H1 (cell line): ENCODE measurements around the gene UPF2. TPM values are rescaled to one million over a fixed set of nuclear protein-coding genes. Genes with fewer than 3 reads are reported as not detected.
A peak's percentile ranks its signal among the peaks of the same experiment; 100 is the strongest.

ENCODE experiments used
- CTCF ChIA-PET: fragments of 300-600 bp; sonication (Branson Sonifier 250); formaldehyde crosslinking; loops from one replicate; lab custom pipeline; 2021; ENCODE audit not compliant: partially characterized antibody; lab: Charles Lee
- POLR2A ChIA-PET: fragments of 300-600 bp; sonication (Branson Sonifier 250); formaldehyde crosslinking; loops from one replicate; lab custom pipeline; 2021; ENCODE audit warnings: inconsistent platforms; ENCODE audit not compliant: partially characterized antibody; lab: Charles Lee
- DNase-seq, 2 experiments: peaks; one replicate each; pipeline versions ENCODE4 v3.0.0 to v3.0.0-alpha.2; 2010 to 2022; ENCODE audit warnings: low spot score in 2 of 2, low read depth in 1 of 2, mixed read lengths in 1 of 2
- FAIRE-seq: peaks from 2 replicates; lab custom pipeline; 2011; peaks lifted over from hg19 to GRCh38; lab: Jason Lieb, UNC
- H2AFZ ChIP-seq: 2 replicates; pipeline ENCODE4 v1.8.1; 2012; ENCODE audit warnings: low read length, inconsistent platforms
- H2AK5ac ChIP-seq: 2 replicates; pipeline ENCODE4 v1.6.1; 2013; ENCODE audit warnings: low read depth, low read length
- H2BK120ac ChIP-seq: replicated peaks from 2 replicates; pipeline ENCODE3; 2013; ENCODE audit warnings: low read depth, low read length, inconsistent platforms
- H2BK12ac ChIP-seq: 2 replicates; pipeline ENCODE4 v1.6.1; 2013; ENCODE audit warnings: low read depth, low read length
- H2BK15ac ChIP-seq: 2 replicates; pipeline ENCODE4 v1.6.1; 2013; ENCODE audit warnings: low read length
- H2BK20ac ChIP-seq: 2 replicates; pipeline ENCODE4 v1.6.1; 2013; ENCODE audit warnings: low read length
- H2BK5ac ChIP-seq: 2 replicates; pipeline ENCODE4 v1.6.1; 2013; ENCODE audit warnings: low read depth, low read length
- H3K14ac ChIP-seq: 2 replicates; pipeline ENCODE4 v1.6.1; 2013; ENCODE audit warnings: inconsistent platforms; ENCODE audit not compliant: insufficient read length
- H3K18ac ChIP-seq: 2 replicates; pipeline ENCODE4 v1.6.1; 2013; ENCODE audit warnings: low read length; ENCODE audit errors: extremely low read depth
- H3K23ac ChIP-seq: 2 replicates; pipeline ENCODE4 v1.6.1; 2013; ENCODE audit warnings: inconsistent platforms; ENCODE audit not compliant: insufficient read length
- H3K23me2 ChIP-seq: 2 replicates; pipeline ENCODE4 v1.6.1; 2013; ENCODE audit warnings: low read depth, low read length
- H3K27ac ChIP-seq: 2 replicates; pipeline ENCODE4 v1.6.1; 2011; ENCODE audit warnings: low read depth, low read length, inconsistent platforms
- H3K27me3 ChIP-seq, 4 experiments: replicated peaks in 1 of 4; 1 replicate in 1 of 4; 2 replicates in 3 of 4; pipeline versions ENCODE4 v1.6.1 to v1.8.1; 2011 to 2013; ENCODE audit warnings: low read length in 3 of 4, mild to moderate bottlenecking in 3 of 4, inconsistent platforms in 2 of 4, mixed read lengths in 2 of 4, moderate library complexity in 1 of 4; ENCODE audit not compliant: control insufficient read depth in 3 of 4, insufficient read depth in 3 of 4; ENCODE audit errors: extremely low read depth in 1 of 4
- H3K36me3 ChIP-seq, 4 experiments: 2 replicates each; pipeline versions ENCODE4 v1.6.1 to v1.8.1; 2011 to 2013; ENCODE audit warnings: mild to moderate bottlenecking in 4 of 4, low read length in 3 of 4, moderate library complexity in 2 of 4, control low read depth in 1 of 4, inconsistent platforms in 1 of 4; ENCODE audit not compliant: insufficient read depth in 4 of 4, control insufficient read depth in 2 of 4
- H3K4ac ChIP-seq: replicated peaks from 2 replicates; pipeline ENCODE3; 2013; ENCODE audit warnings: low read length, low read depth, mixed read lengths, inconsistent platforms; ENCODE audit not compliant: insufficient read length
- H3K4me1 ChIP-seq, 4 experiments: replicated peaks in 1 of 4; 1 replicate in 1 of 4; 2 replicates in 3 of 4; pipeline versions ENCODE4 v1.6.1 to v1.8.1; 2011 to 2013; ENCODE audit warnings: low read length in 3 of 4, inconsistent platforms in 2 of 4, mixed read lengths in 1 of 4; ENCODE audit not compliant: insufficient read depth in 4 of 4, control insufficient read depth in 3 of 4
- H3K4me2 ChIP-seq, 2 experiments: 2 replicates each; pipeline versions ENCODE4 v1.6.1 to v1.8.1; 2011 to 2013; ENCODE audit warnings: low read depth in 2 of 2, low read length in 2 of 2, control low read depth in 1 of 2, inconsistent platforms in 1 of 2, mild to moderate bottlenecking in 1 of 2; ENCODE audit not compliant: insufficient read depth in 1 of 2
- H3K4me3 ChIP-seq, 4 experiments: fragments of 200-600, 300-600 bp in 1 of 4; sonication (generic), shearing (Covaris generic), sonication (Bioruptor Twin) in 1 of 4; 2 replicates each; pipeline versions ENCODE4 v1.5.1 to v1.8.1; 2011 to 2016; ENCODE audit warnings: low read length in 4 of 4, low read depth in 3 of 4, control low read depth in 2 of 4, inconsistent platforms in 2 of 4, mild to moderate bottlenecking in 2 of 4, mixed read lengths in 1 of 4, moderate library complexity in 1 of 4; ENCODE audit not compliant: insufficient read depth in 2 of 4; ENCODE audit errors: extremely low read depth in 1 of 4
- H3K56ac ChIP-seq: replicated peaks from 2 replicates; pipeline ENCODE3; 2013; ENCODE audit warnings: low read depth, mild to moderate bottlenecking, mixed read lengths, low read length, inconsistent platforms; ENCODE audit not compliant: insufficient read length
- H3K79me1 ChIP-seq: 2 replicates; pipeline ENCODE4 v1.6.1; 2013; ENCODE audit warnings: low read depth, low read length, control low read depth
- H3K79me2 ChIP-seq, 2 experiments: 2 replicates each; pipeline versions ENCODE4 v1.6.1 to v1.8.1; 2012 to 2013; ENCODE audit warnings: low read length in 2 of 2, mild to moderate bottlenecking in 2 of 2, inconsistent platforms in 1 of 2; ENCODE audit not compliant: insufficient read depth in 2 of 2, control insufficient read depth in 1 of 2
- H3K9ac ChIP-seq, 4 experiments: replicated peaks in 1 of 4; 1 replicate in 1 of 4; 2 replicates in 3 of 4; pipeline versions ENCODE4 v1.6.1 to v1.8.1; 2011 to 2013; ENCODE audit warnings: low read depth in 3 of 4, low read length in 3 of 4, control low read depth in 2 of 4, mild to moderate bottlenecking in 2 of 4, moderate library complexity in 2 of 4, inconsistent platforms in 1 of 4; ENCODE audit errors: extremely low read depth in 1 of 4
- H3K9me3 ChIP-seq, 2 experiments: 2 replicates each; pipeline versions ENCODE4 v1.6.1 to v1.8.1; 2012 to 2013; ENCODE audit warnings: mild to moderate bottlenecking in 2 of 2, moderate library complexity in 2 of 2, control low read depth in 1 of 2, inconsistent platforms in 1 of 2, low read depth in 1 of 2, low read length in 1 of 2, mixed read lengths in 1 of 2; ENCODE audit not compliant: insufficient read depth in 2 of 2
- H4K20me1 ChIP-seq, 2 experiments: replicated peaks in 1 of 2; 2 replicates each; pipeline versions ENCODE3 to v1.8.1; 2011 to 2013; ENCODE audit warnings: inconsistent platforms in 2 of 2, low read length in 2 of 2, mild to moderate bottlenecking in 1 of 2; ENCODE audit not compliant: insufficient read depth in 2 of 2, control insufficient read depth in 1 of 2
- H4K5ac ChIP-seq: 2 replicates; pipeline ENCODE4 v1.6.1; 2013; ENCODE audit warnings: low read length, low read depth, mixed read lengths, inconsistent platforms; ENCODE audit not compliant: insufficient read length
- H4K8ac ChIP-seq: 2 replicates; pipeline ENCODE4 v1.8.0; 2013; ENCODE audit warnings: mild to moderate bottlenecking, moderate library complexity, low read length, inconsistent platforms; ENCODE audit not compliant: insufficient read depth; ENCODE audit errors: extremely low read depth
- H4K91ac ChIP-seq: replicated peaks from 2 replicates; pipeline ENCODE3; 2013; ENCODE audit warnings: low read length, mixed read lengths, inconsistent platforms; ENCODE audit not compliant: insufficient read length
- ASH2L ChIP-seq: fragments of 200-600, 300-600 bp; sonication (generic); IDR thresholded peaks from one replicate; pipeline ENCODE4 v1.7.1; 2017; ENCODE audit warnings: low read length
- CEBPB ChIP-seq: IDR thresholded peaks from 2 replicates; pipeline ENCODE4 v1.6.1; 2012; ENCODE audit warnings: low read depth, low read length
- CREB1 ChIP-seq: IDR thresholded peaks from 2 replicates; pipeline ENCODE4 v1.6.1; 2012; ENCODE audit warnings: inconsistent platforms
- E2F6 ChIP-seq: IDR thresholded peaks from 2 replicates; pipeline ENCODE4 v1.6.1; 2012; ENCODE audit warnings: inconsistent platforms
- HDAC6 ChIP-seq: IDR thresholded peaks from one replicate; pipeline ENCODE4 v1.7.1; 2012; ENCODE audit warnings: low read depth, mild to moderate bottlenecking, inconsistent platforms, low read length, moderate library complexity
- JUN ChIP-seq: IDR thresholded peaks from 2 replicates; pipeline ENCODE4 v1.6.1; 2011; ENCODE audit warnings: low read depth, mild to moderate bottlenecking, improper control_type of control experiment, low read length
- JUND ChIP-seq: IDR thresholded peaks from 2 replicates; pipeline ENCODE4 v1.6.1; 2011; ENCODE audit warnings: mild to moderate bottlenecking, improper control_type of control experiment, low read length
- NRF1 ChIP-seq: IDR thresholded peaks from 2 replicates; pipeline ENCODE4 v1.6.1; 2011; ENCODE audit warnings: mild to moderate bottlenecking, low read depth, low read length, improper control_type of control experiment
- POU5F1 ChIP-seq: IDR thresholded peaks from 2 replicates; pipeline ENCODE4 v1.6.1; 2011; ENCODE audit warnings: low read depth, mild to moderate bottlenecking, low read length, moderate library complexity
- SIRT6 ChIP-seq: IDR thresholded peaks from one replicate; pipeline ENCODE4 v1.7.1; 2012; ENCODE audit warnings: low read length, inconsistent platforms
- SUZ12 ChIP-seq: fragments of 200-600 bp; sonication (generic); IDR thresholded peaks from 2 replicates; pipeline ENCODE4 v1.6.1; 2012; ENCODE audit warnings: mild to moderate bottlenecking, inconsistent platforms, low read length, moderate library complexity, mixed read lengths
- WGBS, 2 experiments: shearing (Covaris generic) in 1 of 2; methylation state at CpG; one replicate each; pipeline versions ENCODE4 v1.1.6 to v1.1.7; 2013 to 2015; ENCODE audit warnings: low lambda C conversion rate in 2 of 2, mixed read lengths in 2 of 2, inconsistent platforms in 1 of 2, low coverage in 1 of 2, missing lambda C conversion rate in 1 of 2; ENCODE audit not compliant: insufficient replicate concordance in 2 of 2, insufficient coverage in 1 of 2, insufficient read length in 1 of 2; ENCODE audit errors: extremely low coverage in 1 of 2, missing lambda C conversion rate in 1 of 2; 5-methylcytosine and 5-hydroxymethylcytosine counted together
- polyA plus RNA-seq, 7 experiments: library from polyadenylated mRNA; depleted of rRNA in 3 of 7; stranded (reverse) in 5 of 7; unstranded in 2 of 7; fragments of >200 nt in 5 of 7; fragments of 200-250 nt in 2 of 7; gene quantifications; 1 replicate in 5 of 7; 2 replicates in 1 of 7; 4 replicates in 1 of 7; pipeline versions ENCODE4 v1.2.1 to v1.2.3, GENCODE V29; 2011 to 2013; ENCODE audit warnings: missing spikeins in 2 of 7, mixed read lengths in 2 of 7
- total RNA-seq: library from RNA; stranded (reverse); fragmentation: NEBNext Ultra II Directional; extraction: Animal tissue kit (Norgen Biotek cat#: 25700); gene quantifications from 2 replicates; pipeline ENCODE4 v1.2.1, GENCODE V29; 2021
- TF ChIP-seq, protein P1 (sequence below), 3 experiments: IDR thresholded peaks; 1 replicate in 2 of 3; 2 replicates in 1 of 3; pipeline versions ENCODE4 v1.5.1 to v1.6.1; 2011; ENCODE audit warnings: low read length in 3 of 3, mild to moderate bottlenecking in 3 of 3, inconsistent platforms in 2 of 3, low read depth in 1 of 3, moderate library complexity in 1 of 3; ENCODE audit not compliant: insufficient read depth in 1 of 3; ENCODE audit errors: control extremely low read depth in 1 of 3

UPF2 gene
- total and polyA plus RNA-seq, 2 of the 8 experiments (the other 6 are each of a cell fraction or from before 2014, with no cell fraction given): 6.2 to 32.8 TPM

DNA sequence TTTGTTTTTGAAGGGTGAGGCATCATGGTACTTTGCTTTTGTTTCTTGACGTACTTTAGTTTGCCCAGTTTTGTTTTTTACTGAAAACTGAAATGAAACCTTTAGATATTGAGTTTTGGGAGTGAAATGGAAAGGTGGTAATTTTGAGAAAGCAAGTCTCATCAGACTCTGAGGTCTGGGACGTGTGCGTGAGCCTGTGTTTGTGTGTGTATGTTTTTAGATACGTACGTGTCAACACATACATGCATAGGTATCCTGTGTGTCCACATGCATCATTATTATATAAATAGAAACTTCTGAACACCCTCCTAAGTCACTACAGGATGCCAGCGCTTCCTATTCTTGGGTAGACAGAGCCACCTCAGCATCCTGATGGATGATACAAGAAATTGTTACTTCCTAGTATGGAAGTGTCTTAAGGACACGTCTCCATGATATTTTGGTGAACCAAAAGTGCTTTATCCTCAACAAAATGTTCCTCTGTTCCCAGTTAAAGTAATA, 171.7 kb downstream of the UPF2 start:
- no peaks in the 10 kb centered on the region for H4K20me1 ChIP-seq
- no peaks in the 10 kb centered on the region for H3K27me3 ChIP-seq
- no peak overlapping the region for H3K4me3 ChIP-seq
- no peak overlapping the region for H3K23ac ChIP-seq
- H3K56ac ChIP-seq: no peak overlapping the region
- H2BK120ac ChIP-seq: no peak overlapping the region
- H4K91ac ChIP-seq: no peak overlapping the region
- ChIA-PET CTCF (interaction anchor here (0.7 kb wide), 1 partner anchor 44 kb away, joined by 3 read pairs; no protein-coding TSS in a partner anchor), POLR2A (interaction anchor here (0.5 kb wide), 1 partner anchor 89 kb away, joined by 3 read pairs; no protein-coding TSS in a partner anchor)
- DNase-seq: no peak
- H2BK15ac ChIP-seq: no peak overlapping the region
- WGBS, 2 experiments: 92% methylated on average over 7 of the region's 7 CpGs; no CpG with 5 or more reads in 1 of the 2 experiments
- H3K4ac ChIP-seq: no peak overlapping the region
- H4K8ac ChIP-seq: no peak overlapping the region
- H3K14ac ChIP-seq: no peak overlapping the region
- H3K79me2 ChIP-seq: no peaks in the 10 kb centered on the region
- H3K23me2 ChIP-seq: no peaks in the 10 kb centered on the region
- H2AK5ac ChIP-seq: no peak overlapping the region
- H2BK5ac ChIP-seq: no peak overlapping the region
- no peak overlapping the region for H2BK20ac ChIP-seq
- no peak overlapping the region for H2BK12ac ChIP-seq
- H3K18ac ChIP-seq: no peak overlapping the region
- no peak overlapping the region for H3K27ac ChIP-seq
- no peaks in the 10 kb centered on the region; a peak in 1 of 8 replicates for H3K36me3 ChIP-seq
- FAIRE-seq: no peak
- peak overlapping the region in 1 of 2 experiments; percentile 62; a peak in 1 of 4 replicates for H3K4me2 ChIP-seq
- H3K9ac ChIP-seq: no peak overlapping the region
- H4K5ac ChIP-seq: no peak overlapping the region
- no peaks in the 10 kb centered on the region for H3K79me1 ChIP-seq
- no peak overlapping the region for H2AFZ ChIP-seq
- H3K4me1 ChIP-seq: peaks cover 5 to 22% (median 15%) of the 10 kb centered on the region in 4 experiments
- H3K9me3 ChIP-seq: no peaks in the 10 kb centered on the region
- TF ChIP-seq JUND: no peak
- no peak for TF ChIP-seq JUN
- no peak for TF ChIP-seq POU5F1
- TF ChIP-seq, protein P1, sequence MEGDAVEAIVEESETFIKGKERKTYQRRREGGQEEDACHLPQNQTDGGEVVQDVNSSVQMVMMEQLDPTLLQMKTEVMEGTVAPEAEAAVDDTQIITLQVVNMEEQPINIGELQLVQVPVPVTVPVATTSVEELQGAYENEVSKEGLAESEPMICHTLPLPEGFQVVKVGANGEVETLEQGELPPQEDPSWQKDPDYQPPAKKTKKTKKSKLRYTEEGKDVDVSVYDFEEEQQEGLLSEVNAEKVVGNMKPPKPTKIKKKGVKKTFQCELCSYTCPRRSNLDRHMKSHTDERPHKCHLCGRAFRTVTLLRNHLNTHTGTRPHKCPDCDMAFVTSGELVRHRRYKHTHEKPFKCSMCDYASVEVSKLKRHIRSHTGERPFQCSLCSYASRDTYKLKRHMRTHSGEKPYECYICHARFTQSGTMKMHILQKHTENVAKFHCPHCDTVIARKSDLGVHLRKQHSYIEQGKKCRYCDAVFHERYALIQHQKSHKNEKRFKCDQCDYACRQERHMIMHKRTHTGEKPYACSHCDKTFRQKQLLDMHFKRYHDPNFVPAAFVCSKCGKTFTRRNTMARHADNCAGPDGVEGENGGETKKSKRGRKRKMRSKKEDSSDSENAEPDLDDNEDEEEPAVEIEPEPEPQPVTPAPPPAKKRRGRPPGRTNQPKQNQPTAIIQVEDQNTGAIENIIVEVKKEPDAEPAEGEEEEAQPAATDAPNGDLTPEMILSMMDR (IDR thresholded peaks at IDR 0.05; ENCODE audit: control extremely low read depth in 1 of 3, insufficient read depth in 1 of 3, low read depth in 1 of 3, low read length in 3 of 3): no peak
- TF ChIP-seq E2F6: no peak
- TF ChIP-seq HDAC6: no peak
- no peak for TF ChIP-seq CREB1
- TF ChIP-seq NRF1: no peak
- no peak for TF ChIP-seq SUZ12
- TF ChIP-seq SIRT6: no peak
- no peak for TF ChIP-seq CEBPB
- TF ChIP-seq ASH2L: no peak
